GM18499 (cell line): ENCODE measurements around the gene IRAK3.
A peak's percentile ranks its signal among the peaks of the same experiment; 100 is the strongest.
"Not testable (repeated sequence)": the region's sequence is repeated elsewhere in the genome, so short reads cannot be mapped to it uniquely, and the experiment has no call there.

Experiments used
- ATAC-seq: cut with Tn5 transposase; IDR thresholded peaks from one replicate; pipeline ENCODE4 v1.9.1; 2021; ENCODE audit warnings: moderate number of reproducible peaks; ENCODE audit not compliant: insufficient read depth, unreplicated experiment

The IRAK3 gene

GRCh38 chr12:66169221-66170170, 19.5 kb upstream of the IRAK3 start, which contains the start of gene TMBIM4:
Gene TMBIM4, minus strand, starts transcription at chr12:66169996. Its CDS starts 45 bp downstream, at chr12:66169951.
- ATAC-seq: peak; percentile 80

- ATAC-seq: no peak
These were observed 18.4 kb upstream of the IRAK3 start for GRCh38 chr12:66170606-66171005.

- not testable (repeated sequence) for ATAC-seq
These were observed 14.4 kb upstream of the IRAK3 start for GRCh38 chr12:66174391-66175325.

- no peak for ATAC-seq
These were observed 12.7 kb upstream of the IRAK3 start for GRCh38 chr12:66176105-66176900.

- ATAC-seq: no peak
These were observed 6.1 kb upstream of the IRAK3 start for GRCh38 chr12:66182956-66183355.

GRCh38 chr12:66184822-66185221, 4.2 kb upstream of the IRAK3 start:
- ATAC-seq: not testable (repeated sequence)

GRCh38 chr12:66187036-66187435, 2.0 kb upstream of the IRAK3 start:
- ATAC-seq: no peak

GRCh38 chr12:66187821-66188220, 1.2 kb upstream of the IRAK3 start:
- no peak for ATAC-seq

GRCh38 chr12:66189486-66189843, 451 bp downstream of the IRAK3 start:
- ATAC-seq: no peak

GRCh38 chr12:66189889-66190288, 875 bp downstream of the IRAK3 start:
- no peak for ATAC-seq

- ATAC-seq: no peak
These were observed 1.7 kb downstream of the IRAK3 start for GRCh38 chr12:66190519-66191370.

- no peak for ATAC-seq
These were observed 2.6 kb downstream of the IRAK3 start for GRCh38 chr12:66191547-66192126.

- ATAC-seq: no peak
These were observed 5.1 kb downstream of the IRAK3 start for GRCh38 chr12:66194122-66194521.

- no peak for ATAC-seq
These were observed 6.2 kb downstream of the IRAK3 start for GRCh38 chr12:66195242-66195641.

- peak; percentile 95 for ATAC-seq
These were observed 7.8 kb downstream of the IRAK3 start for GRCh38 chr12:66196806-66197205.

GRCh38 chr12:66197495-66197921, 8.5 kb downstream of the IRAK3 start:
- no peak for ATAC-seq

GRCh38 chr12:66199141-66199540, 10.1 kb downstream of the IRAK3 start:
- no peak for ATAC-seq

- ATAC-seq: no peak
These were observed 11.0 kb downstream of the IRAK3 start for GRCh38 chr12:66199831-66200509.
